Measurements from ENCODE around the gene VPS13D.
A peak's percentile ranks its signal among the peaks of the same experiment; 100 is the strongest.
"Not testable (repeated sequence)": the region's sequence is repeated elsewhere in the genome, so short reads cannot be mapped to it uniquely, and the experiment has no call there.

The VPS13D gene

GRCh38 chr1:12380326-12381249 lies 150.8 kb downstream of the VPS13D start:
- no peak for DNase-seq

GRCh38 chr1:12383001-12383400 lies 153.2 kb downstream of the VPS13D start:
- no peak for DNase-seq

GRCh38 chr1:12383786-12384185 lies 154.0 kb downstream of the VPS13D start:
- DNase-seq = no peak

DNA sequence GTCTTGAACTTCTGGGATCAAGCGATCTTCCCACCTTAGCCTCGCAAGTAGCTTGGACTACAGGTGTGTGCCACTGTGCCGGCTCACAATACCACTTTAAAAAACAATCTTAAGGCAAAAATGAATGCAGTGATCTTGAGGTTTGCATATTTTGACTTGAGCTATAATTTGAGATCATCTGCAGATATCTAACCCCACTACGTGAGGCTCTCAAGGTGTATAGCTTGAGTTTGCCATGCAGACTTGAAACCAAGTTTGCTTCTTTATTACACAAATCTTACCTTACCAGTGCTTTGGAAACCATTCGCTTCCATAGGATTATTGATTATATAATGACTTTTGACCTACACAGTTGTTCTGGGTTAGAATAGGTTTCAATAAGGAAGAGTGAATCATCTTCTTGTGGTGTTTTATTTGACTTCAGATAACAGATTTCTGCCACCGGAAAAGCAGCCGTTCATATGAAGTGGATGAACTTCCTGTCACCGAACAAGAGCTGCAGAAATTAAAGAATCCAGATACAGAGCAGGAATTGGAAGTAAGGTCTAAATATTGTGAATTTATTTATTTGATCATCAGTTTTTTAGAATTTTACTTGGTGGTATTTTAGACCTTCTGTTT lies 155.1 kb downstream of the VPS13D start:
- no peak for DNase-seq

- DNase-seq = no peak
Measured at GRCh38 chr1:12386130-12386529, 156.3 kb downstream of the VPS13D start.

DNA sequence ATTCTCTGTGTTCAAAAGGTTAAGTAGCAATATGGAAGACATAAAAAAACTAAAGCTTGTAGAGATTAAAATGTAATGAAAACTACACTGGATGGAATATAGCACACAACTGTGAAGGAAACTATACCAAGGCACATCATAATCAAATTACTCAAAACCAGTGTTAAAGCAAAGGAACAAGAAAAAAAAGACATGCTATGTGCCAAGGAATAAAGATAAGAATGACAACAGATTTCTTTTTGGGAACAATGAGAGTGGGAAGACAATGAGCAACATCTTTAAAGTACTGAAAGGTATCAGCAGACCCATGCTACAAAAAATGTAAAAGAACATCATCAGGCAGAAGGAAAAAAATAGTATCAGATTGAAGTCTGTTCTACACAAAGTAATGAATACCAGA lies 157.8 kb downstream of the VPS13D start:
- DNase-seq = no peak

- DNase-seq = not testable (repeated sequence)
Measured at GRCh38 chr1:12390296-12390695, 160.5 kb downstream of the VPS13D start.

DNA sequence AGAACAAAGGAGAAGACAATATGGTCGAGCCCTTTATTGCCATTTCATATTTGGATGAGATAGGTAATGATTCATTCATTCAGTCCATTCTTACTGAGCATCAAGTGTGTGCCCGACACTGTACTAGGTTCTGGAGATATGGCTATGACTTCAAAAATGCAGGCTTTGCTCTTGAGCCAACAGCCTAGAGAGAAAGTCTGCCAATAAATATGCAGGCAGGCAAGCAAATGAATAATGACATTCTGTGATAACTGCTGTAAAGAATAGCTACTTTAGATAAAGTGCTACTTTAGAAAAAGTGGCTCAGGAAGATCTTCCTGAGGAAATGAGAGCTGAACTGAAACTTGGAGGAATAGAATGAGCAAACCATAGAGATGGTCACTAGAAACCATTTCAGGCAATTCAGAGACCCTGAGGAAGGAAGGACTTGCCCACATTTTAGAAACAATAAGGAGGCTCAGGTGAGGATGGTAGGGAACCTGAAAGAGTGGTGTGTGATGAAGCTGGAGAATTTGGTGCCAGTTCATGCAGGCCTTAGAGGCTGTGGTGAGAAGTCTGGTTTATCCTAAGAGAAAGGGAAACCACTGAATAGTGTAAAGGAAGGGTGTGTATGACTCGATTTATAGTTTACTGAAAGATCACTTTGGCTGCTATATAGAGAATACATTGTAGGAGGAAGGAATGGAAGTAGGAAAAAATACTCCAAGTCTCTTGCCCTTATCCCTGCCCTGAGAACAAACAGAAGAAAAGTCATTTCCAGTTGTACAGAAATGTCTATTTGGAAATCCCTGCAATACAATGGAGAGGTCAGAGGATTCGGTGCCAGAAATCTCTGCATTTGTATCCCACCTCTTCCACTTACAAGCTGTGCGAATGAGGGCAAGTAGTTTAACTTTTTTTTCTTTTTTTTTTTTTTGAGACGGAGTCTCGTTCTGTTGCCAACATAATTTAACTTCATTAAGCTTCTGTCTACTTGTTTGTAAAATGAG lies 167.9 kb downstream of the VPS13D start:
- DNase-seq = no peak

DNA sequence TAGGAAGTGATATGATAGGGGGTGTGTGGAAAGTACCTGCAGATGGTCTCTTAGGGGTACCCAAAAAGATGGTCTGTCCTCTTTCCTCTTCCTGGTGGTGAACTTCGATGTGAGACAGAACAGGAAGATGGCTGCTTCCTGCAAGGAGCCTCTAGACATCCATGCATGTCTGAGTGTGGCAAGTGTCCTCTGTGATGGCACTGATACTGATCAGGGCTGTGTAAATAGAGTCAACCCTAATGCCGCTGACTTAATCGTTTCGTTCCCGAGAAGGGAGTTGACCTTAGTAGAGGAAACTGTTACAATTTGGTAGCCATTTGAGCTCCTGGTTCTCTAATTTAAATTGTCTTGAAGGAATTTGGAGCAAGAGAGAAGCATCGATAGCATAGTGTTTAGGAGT lies 168.6 kb downstream of the VPS13D start:
- no peak for DNase-seq

DNA sequence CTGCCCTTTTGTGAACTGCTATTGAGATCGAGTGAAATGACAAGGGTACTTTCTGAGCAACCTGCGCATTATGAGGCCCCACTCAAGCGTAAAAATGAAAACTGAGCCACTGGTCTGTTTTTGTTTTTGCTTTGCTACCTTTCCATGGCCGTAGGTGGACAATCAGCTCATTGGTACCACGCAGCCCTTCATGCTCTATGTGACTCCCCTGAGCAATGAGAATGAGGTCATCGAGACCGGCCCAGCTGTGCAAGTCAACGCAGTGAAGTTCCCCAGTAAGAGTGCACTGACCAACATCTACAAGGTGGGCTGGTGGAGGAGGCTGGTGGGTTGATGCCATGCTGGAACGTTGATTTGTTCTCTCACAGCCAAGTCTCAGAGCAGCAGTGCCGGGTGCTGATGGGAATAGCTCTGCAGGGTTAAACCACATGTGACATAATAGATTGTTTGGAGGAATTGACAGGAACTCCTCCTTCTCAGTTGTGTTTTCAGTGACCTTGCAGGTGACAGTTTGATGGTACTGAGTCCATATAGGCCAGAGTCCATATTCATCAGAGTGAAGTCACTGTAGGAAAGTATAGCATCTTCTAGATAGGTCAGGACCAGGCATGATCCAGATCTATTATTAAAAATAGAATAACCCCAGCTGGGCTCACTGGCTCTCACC lies 170.3 kb downstream of the VPS13D start:
- no peak for DNase-seq

- DNase-seq = no peak
Measured at GRCh38 chr1:12402159-12402673, 172.4 kb downstream of the VPS13D start.

DNA sequence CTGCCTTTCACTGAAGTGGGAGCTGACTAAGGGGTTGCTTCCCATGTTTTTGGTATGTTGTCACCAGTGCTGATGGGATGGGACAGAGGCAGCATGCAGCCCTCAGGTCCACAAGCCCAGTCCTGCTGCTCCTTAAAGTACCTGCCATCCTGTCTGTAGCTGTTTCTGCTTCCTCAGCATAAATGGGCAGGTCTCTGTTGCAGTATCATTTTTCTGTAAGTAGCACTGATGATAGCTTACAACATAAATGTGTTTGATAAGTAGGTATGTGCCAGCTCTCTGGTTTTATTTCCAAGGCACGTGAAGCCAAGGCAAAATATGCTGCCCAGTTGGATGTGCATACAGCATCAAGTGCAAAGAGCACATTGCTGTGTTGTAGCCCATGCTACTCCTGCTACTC lies 173.0 kb downstream of the VPS13D start:
- no peak for DNase-seq

DNA sequence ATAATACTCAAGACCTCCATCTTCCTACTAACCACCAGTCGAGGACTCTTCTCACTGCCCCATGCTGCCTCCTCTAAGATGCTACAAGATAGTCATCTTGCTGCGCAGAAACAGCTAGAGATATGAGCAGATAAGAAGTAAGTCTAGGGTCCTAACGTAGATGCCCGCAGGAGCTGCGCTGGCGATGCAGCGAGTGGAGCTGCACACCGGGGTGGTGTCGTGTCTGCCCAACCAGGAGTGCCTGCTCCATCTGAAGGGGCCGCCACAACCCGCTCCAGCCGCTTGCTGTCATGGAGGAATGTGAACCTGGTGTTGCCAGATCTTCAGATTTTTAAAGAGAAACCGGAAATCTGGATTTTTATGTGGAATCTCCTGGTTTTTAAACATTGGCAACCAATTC lies 175.1 kb downstream of the VPS13D start:
- DNase-seq = no peak

DNA sequence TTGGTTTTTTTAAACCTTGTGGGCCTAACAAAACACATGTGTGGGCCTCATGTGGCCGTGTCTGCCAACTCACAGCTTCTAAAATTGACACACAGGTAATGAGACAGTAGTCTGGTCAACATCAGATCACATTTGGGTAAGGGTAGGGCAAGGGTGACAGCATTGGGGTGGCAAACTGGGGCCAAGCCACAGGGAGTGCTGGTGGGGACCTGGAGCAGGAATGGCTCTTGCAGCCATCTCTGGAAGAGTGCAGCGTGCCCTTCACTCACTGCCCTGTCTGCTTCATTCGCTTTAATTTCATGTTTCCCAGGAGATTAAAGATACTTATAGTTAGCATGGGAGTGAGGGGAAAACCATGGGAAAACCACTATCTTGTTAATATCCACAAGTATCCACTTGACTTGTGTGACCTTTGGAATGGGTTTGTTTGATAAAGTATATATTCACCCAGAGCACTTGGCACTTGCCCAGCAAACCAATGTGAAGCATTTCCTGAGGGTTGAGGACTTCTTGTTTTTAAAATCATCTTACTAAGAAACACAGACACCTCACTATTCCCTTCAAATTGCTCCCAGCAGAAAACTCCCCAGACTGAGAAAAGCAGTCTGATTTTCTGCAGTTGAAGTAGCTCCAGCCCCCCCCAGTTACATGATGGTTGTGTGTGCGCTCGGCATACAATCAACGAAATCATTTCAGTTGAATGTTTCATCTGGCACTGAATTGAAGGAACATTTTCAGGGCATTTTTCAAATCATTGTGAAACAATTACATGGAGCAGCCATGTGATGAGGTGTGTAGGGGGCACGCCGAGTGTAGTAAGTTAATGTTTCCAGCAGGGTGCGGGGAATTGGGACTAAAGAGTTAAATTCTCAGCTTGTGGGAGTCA lies 175.7 kb downstream of the VPS13D start:
- no peak for DNase-seq

- DNase-seq = peak in 1 of 2 donors; percentile 54
Measured at GRCh38 chr1:12406211-12407021, 176.6 kb downstream of the VPS13D start.

- DNase-seq = no peak
Measured at GRCh38 chr1:12407050-12407961, 177.5 kb downstream of the VPS13D start.

DNA sequence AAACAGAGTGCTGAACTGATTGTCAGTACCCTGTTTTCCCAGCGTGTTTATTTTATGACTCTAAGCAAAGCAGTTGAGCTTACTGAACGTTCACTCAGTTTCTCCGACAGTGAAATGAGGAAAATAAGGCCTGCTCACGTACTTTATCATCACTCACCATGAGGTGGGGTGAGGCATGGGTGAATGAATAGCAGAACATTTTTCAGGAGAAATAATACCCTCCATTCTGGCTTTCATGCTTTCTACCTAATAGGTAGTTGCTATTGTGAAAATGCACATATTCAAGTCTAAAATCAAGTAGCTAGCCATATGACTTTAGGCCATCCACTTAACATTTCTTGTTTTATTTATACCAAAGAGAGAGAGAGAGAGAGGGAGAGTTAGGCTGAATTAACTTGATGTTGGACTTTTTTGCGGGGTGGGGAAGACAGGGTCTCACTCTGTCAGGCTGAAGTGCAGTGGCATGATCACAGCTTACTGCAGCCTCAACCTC lies 178.2 kb downstream of the VPS13D start:
- DNase-seq = no peak

DNA sequence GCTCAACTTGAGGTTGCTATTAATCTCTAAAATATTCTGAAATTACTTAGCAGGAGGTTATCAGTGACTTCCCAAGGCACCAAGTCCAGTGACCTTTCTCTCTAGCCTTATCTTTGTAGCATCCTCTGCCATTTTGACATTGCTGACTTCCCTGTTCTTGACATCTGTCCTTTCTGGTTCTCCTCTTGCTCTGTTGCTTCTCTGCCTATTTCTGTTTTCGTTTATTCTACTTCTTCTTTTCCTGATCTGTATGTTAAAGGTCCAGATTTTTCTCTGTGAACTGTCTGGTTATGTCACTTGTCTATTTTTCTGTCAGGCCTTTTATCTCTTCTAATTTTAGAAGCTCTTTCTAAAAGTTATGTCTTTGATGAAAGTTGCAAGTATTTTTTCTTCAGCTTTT lies 178.8 kb downstream of the VPS13D start:
- peak in 1 of 2 donors; percentile 17 for DNase-seq

DNA sequence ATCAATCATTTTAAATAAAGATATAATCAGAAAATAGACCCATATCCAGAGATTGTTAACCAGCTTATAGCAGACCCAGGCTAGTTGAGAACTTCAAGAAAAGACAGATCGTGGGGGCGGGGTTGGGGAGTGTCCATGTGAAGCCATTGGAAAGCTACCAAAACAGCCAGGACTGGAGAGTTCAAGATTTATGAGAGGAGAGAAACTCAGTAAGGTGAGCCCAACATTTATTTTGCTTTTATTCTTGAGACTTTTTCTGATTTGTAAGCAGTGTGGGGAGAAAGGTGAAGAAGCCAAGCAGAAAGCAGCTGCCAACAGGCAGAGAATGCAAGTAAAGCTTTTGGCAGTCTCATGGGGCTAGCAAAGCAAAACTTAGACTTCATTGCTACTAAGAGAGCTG lies 179.9 kb downstream of the VPS13D start:
- DNase-seq = no peak
